Right lobe of liver (tissue), 4 donors: ENCODE measurements around the gene C10orf67.

Experiments used
- POLR2A ChIP-seq: fragments of 450-650 bp; IDR thresholded peaks from one replicate; pipeline ENCODE4 v1.6.1; 2017; ENCODE audit warnings: antibody characterized with exemption, mild to moderate bottlenecking
- TF ChIP-seq, protein P1 (sequence below), 4 donors: fragments of 200-600 bp in 3 of 4; fragments of 450-650 bp in 1 of 4; IDR thresholded peaks; one replicate each; pipeline versions ENCODE4 v1.5.1 to v1.8.0; 2016 to 2022; ENCODE audit warnings: antibody characterized with exemption in 4 of 4, mild to moderate bottlenecking in 2 of 4
- donor health status: DM: no; HTN: no; CAD: no.
- donor health status: DM: no; HTN: no; CAD: no.
- donor health status: DM: no; HTN: yes; CAD: no.

- no peak for TF ChIP-seq POLR2A
- TF ChIP-seq, protein P1, sequence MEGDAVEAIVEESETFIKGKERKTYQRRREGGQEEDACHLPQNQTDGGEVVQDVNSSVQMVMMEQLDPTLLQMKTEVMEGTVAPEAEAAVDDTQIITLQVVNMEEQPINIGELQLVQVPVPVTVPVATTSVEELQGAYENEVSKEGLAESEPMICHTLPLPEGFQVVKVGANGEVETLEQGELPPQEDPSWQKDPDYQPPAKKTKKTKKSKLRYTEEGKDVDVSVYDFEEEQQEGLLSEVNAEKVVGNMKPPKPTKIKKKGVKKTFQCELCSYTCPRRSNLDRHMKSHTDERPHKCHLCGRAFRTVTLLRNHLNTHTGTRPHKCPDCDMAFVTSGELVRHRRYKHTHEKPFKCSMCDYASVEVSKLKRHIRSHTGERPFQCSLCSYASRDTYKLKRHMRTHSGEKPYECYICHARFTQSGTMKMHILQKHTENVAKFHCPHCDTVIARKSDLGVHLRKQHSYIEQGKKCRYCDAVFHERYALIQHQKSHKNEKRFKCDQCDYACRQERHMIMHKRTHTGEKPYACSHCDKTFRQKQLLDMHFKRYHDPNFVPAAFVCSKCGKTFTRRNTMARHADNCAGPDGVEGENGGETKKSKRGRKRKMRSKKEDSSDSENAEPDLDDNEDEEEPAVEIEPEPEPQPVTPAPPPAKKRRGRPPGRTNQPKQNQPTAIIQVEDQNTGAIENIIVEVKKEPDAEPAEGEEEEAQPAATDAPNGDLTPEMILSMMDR (IDR thresholded peaks at IDR 0.05), result no peak
These were observed 7.0 kb downstream of the C10orf67 start for GRCh38 chr10:23337616-23338015.
